GM18907 (cell line): ENCODE measurements around the gene MYO5B.

Source experiments
- ATAC-seq: cut with Tn5 transposase; IDR thresholded peaks from one replicate; pipeline ENCODE4 v1.9.1; 2021; ENCODE audit warnings: mild to moderate bottlenecking, moderate library complexity; ENCODE audit not compliant: unreplicated experiment

Gene MYO5B

DNA sequence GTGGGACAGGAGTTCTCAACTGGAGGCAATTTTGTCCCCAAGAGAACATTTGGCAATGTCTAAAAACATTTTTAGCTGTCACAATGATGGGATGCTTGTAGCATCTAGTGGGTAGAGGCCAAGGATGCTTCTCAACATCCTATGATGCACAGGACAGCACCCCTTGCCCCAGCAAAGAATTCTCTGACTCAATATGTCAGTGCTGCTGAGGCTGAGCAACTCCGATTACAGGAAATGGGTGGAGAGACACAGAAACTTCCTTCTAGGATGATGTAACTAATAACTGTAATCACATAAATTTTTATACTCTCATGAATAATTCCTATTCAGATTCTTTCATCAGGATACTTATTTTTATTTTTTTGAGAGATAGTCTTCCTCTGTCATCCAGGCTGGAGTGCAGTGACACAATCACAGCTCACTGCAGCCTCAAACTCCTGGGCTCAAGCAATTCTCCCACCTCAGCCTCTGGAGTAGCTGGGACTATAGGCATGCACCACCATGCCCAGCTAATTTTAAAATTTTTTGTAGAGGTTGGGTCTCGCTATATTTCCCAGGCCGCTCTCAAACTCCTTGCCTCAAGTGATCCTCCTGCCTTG is 261.3 kb downstream of the MYO5B start:
- no peak for ATAC-seq

DNA sequence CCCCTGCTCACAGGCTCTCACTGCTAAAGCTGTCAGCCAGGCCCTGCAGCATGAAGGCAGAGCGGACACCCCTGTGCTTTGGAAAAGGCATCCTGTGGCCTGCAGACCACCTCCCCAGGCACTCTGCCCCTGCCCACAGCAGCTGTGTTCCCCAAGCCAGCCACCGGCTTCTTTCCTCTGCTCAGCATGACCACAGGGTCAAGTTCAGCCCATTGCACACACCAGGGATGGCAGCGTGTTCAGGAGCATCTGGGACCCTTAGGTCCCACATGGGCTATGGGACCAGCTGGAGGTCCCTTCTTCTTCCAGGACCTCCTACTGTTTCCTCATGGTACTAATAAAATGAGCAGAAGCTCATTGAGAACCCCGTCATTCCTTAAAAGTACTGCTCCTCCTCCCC is 263.2 kb downstream of the MYO5B start:
- no peak for ATAC-seq

- no peak for ATAC-seq
Observed at GRCh38 chr18:49931179-49931578, 263.8 kb downstream of the MYO5B start.

DNA sequence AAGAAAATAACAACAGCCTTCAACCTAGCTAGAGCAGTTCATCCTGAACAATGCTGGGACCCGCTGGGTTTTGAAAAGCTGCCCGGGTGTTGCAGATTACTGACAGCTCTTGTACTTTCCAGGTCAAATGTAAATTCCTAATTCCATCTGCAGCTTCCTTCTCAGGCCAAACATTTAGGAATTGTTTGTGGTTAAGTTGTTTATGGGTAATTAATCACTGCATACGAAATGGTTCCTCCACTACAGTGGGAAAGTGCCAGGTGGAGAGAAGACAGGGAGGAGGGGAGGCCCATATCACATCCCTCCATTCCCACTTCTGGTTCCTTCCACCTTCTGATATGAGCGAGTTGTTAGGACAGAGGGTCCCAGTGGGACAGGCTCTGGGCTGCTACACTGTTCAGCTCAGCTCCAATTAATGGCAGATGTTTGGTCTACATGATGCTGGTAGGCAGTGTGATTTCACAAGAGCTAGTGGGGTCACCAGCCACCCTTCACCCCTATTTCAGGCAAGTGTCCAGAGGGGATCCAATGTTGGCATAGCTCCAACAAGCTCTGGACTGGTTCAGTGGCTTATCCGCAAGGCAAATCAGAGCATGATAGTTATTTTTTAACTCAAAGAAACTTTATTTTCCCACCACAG is 268.7 kb downstream of the MYO5B start:
- ATAC-seq = no peak

GRCh38 chr18:49924293-49924983 is 270.5 kb downstream of the MYO5B start:
- ATAC-seq = no peak

DNA sequence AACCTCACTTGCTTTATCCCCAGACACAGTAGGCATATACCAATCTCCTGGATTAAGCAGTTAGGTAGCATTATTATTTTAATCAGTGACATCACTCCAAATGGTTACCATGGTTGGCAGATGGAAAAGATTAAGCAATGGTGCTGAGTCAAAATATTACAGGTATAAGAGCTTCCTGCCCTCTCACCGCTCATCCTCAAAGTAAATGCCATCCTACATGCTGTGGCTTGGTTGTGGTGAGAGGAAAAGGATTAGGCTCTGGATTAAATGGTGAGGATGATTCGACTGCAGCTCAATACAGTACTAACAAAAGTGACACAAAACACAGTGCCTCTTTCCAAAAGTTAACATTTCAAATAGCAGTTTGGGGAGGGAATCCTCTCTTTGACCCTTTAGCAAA is 272.7 kb downstream of the MYO5B start:
- no peak for ATAC-seq

DNA sequence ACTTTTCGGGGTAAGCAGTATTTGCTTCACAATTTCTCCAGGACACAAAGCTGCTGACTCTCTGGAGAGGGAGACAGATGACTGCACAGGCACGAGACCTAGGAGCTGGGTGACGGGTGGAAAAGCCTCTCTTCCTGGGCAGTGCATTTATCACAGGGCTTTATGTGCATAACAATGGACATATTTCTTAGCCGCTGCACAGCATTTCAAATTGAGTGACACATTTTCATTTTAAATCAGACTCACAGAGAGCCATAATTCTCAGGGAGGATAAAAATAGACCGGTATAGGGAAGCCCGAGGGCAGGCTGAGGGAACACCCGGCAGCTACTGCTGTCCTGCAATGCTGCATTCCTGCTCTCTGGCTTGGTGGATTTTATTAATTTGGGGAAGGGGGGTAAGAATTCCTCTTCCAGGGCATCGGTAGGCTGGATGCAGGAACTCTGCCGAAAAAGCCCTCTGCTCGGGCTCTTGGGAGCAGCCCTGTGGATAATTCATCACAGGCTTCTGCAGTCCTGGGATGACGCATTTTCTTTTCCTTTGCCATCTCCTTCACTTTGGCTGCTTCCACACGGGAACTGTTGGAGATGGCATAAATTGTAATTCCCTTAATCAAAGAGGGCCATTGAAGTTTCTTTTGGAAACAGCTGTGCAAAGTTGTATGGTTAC is 273.5 kb downstream of the MYO5B start:
- no peak for ATAC-seq

- ATAC-seq = no peak
Observed at GRCh38 chr18:49920731-49921130, 274.2 kb downstream of the MYO5B start.

DNA sequence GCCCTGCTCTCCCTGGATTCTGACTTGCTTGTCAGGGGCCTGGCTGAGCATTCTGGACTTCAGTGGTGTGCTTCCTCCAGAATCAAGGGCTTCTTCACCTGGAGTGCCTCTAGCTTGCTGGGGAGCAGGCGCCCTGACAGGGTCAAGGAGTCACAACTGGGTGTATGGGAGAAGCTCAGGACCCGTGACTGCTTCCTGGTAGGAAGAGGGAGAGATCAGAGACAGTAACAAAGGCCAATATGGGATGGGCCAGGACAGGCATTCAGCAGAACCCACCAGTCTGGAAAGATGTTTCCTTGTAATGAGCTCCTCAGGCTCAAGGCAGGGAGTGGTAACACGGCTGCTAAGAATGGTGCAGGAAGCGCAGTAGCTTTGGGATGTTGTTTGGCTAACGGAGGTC is 277.2 kb downstream of the MYO5B start:
- ATAC-seq = no peak

- ATAC-seq = no peak
Observed at GRCh38 chr18:49915352-49915751, 279.6 kb downstream of the MYO5B start.

GRCh38 chr18:49913221-49913620 is 281.7 kb downstream of the MYO5B start:
- ATAC-seq = no peak

DNA sequence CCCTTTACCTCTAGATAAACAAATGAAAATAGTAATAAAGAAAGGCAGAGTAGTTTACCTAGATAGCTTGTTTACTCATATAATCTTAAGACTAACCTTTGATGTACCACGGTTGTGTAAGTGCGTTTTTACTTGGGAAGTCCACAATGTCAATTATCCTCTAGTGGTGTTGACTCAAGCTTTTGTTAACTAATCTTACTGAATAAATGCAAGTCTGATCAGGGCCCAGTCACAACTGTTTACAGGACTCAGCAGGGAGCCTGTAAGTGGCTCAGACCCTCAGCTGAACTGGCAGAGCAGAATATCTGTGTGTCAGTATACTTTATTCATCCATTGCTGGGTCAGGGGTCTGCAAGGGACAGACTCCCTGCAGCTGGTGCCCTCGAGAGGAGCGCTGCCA is 283.5 kb downstream of the MYO5B start:
- no peak for ATAC-seq

DNA sequence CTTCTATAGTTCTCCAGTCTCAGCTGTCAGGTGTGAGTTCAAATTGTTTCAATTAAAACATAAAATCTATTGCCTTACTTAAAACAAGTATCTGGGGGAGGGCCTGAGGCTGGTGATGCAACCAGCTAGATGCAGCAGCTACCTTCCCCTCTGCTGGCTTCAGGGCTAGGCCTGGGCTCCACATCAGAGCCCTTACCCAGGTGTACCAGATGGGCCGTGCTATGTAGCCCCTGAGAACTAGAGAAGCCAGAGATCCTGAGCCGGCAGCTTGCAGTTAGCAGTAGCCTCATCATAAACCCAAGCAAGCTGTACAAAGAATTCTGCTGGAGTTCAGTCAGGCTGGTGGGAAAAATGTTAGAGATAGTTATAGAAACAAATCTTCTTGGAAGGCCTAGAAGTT is 284.0 kb downstream of the MYO5B start:
- no peak for ATAC-seq

DNA sequence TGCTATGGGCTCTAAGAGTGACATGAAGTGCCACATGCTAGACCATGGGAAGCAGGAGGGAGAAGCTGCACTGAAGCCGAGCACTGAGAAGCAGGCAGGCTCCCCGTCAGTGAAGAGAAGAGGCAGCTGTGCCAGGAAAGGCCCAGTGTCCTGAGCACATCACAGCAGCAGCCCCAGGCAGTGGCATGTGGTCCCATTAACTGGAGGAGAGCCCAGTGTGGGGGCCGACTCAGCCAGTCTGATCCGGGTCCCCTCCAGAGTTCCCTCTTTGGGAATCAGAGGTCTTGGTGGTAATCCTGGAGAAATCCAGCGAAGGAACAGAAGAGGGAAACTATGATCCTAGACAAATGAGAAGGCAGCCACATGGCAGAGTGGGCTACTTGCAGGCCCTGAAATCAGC is 284.9 kb downstream of the MYO5B start:
- no peak for ATAC-seq

- no peak for ATAC-seq
Observed at GRCh38 chr18:49907346-49907929, 287.5 kb downstream of the MYO5B start.

DNA sequence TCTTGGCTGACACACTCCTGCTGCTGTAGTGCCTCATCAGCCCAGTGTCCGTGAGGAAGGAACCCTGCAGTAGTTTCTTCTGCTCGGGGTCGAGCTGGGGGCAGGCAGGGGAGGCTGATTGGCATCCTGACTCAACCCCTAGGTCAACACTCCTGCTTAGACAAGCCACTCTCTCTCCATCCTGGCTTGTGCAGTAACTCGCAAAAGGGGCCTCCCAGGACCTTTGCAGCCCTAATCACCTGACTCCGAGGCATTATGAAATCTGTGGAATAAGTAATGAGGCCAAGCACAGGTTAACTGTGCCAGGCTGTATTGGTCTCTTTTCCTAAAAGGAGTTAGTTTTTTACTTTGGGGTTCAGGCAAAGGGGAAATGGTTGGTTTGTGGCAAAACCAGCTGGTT is 289.2 kb downstream of the MYO5B start:
- ATAC-seq = no peak

- ATAC-seq = no peak
Observed at GRCh38 chr18:49904871-49905555, 289.9 kb downstream of the MYO5B start.

GRCh38 chr18:49901862-49902340 is 293.0 kb downstream of the MYO5B start:
- ATAC-seq = no peak

- no peak for ATAC-seq
Observed at GRCh38 chr18:49899657-49900330, 295.2 kb downstream of the MYO5B start.

GRCh38 chr18:49898421-49898820 is 296.5 kb downstream of the MYO5B start:
- no peak for ATAC-seq
